IMR-90 (cell line): ENCODE measurements around the gene FDPS.

Experiments used
- BHLHE40 ChIP-seq: fragments of 150-350 bp; IDR thresholded peaks from 2 replicates; pipeline ENCODE4 v1.6.1; 2016; ENCODE audit warnings: mild to moderate bottlenecking, low read depth, low read length
- CHD1 ChIP-seq: IDR thresholded peaks from 2 replicates; pipeline ENCODE4 v1.6.1; 2012; ENCODE audit warnings: low read depth, low read length, improper control_type of control experiment
- MXI1 ChIP-seq: IDR thresholded peaks from 2 replicates; pipeline ENCODE4 v1.6.1; 2012; ENCODE audit warnings: low read depth, mild to moderate bottlenecking, low read length, moderate library complexity, borderline replicate concordance
- POLR2A ChIP-seq: IDR thresholded peaks from 2 replicates; pipeline ENCODE4 v1.6.1; 2012; ENCODE audit warnings: mild to moderate bottlenecking, low read depth, low read length
- RAD21 ChIP-seq: IDR thresholded peaks from 2 replicates; pipeline ENCODE4 v1.6.1; 2012; ENCODE audit warnings: low read length, improper control_type of control experiment
- RCOR1 ChIP-seq: IDR thresholded peaks from 2 replicates; pipeline ENCODE4 v1.6.1; 2012; ENCODE audit warnings: mild to moderate bottlenecking, low read length, improper control_type of control experiment; ENCODE audit not compliant: insufficient replicate concordance
- RFX5 ChIP-seq: IDR thresholded peaks from 2 replicates; pipeline ENCODE4 v1.8.0; 2012; ENCODE audit warnings: low read depth, mild to moderate bottlenecking, low read length, moderate library complexity
- SMC3 ChIP-seq: fragments of 150-350 bp; IDR thresholded peaks from 2 replicates; pipeline ENCODE4 v1.6.1; 2016; ENCODE audit warnings: low read depth, mild to moderate bottlenecking, antibody characterized with exemption, low read length, moderate library complexity
- TF ChIP-seq, protein P1 (sequence below): fragments of 150-350 bp; IDR thresholded peaks from 2 replicates; pipeline ENCODE4 v1.6.1; 2017; ENCODE audit warnings: mild to moderate bottlenecking, antibody characterized with exemption, low read length, low read depth
- TF ChIP-seq, protein P2 (sequence below): conservative IDR thresholded peaks from 2 replicates; pipeline ENCODE4 v1.5.1; 2012; ENCODE audit warnings: mild to moderate bottlenecking, low read depth, low read length, improper control_type of control experiment
- TF ChIP-seq, protein P3 (sequence below): fragments of 150-350 bp; IDR thresholded peaks from 2 replicates; pipeline ENCODE4 v1.6.1; 2016; ENCODE audit warnings: low read depth, mild to moderate bottlenecking, low read length, moderate library complexity, borderline replicate concordance

DNA sequence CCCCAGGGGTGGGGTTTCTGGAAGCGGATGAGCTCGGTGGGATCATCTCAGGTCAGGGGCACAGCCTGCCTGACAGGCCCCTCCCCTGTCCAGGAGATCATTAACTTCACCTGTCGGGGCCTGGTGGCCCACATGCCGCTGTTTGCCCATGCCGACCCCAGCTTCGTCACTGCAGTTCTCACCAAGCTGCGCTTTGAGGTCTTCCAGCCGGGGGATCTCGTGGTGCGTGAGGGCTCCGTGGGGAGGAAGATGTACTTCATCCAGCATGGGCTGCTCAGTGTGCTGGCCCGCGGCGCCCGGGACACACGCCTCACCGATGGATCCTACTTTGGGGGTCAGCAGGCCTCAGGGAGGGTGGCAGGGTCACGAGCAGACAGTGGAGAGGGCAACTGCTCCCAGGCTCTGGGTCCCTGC is 23.0 kb upstream of the FDPS start:
- TF ChIP-seq, protein P1, sequence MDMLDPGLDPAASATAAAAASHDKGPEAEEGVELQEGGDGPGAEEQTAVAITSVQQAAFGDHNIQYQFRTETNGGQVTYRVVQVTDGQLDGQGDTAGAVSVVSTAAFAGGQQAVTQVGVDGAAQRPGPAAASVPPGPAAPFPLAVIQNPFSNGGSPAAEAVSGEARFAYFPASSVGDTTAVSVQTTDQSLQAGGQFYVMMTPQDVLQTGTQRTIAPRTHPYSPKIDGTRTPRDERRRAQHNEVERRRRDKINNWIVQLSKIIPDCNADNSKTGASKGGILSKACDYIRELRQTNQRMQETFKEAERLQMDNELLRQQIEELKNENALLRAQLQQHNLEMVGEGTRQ: no peak
- TF ChIP-seq MXI1 (no peak), RFX5 (no peak), POLR2A (no peak), RAD21 (no peak), SMC3 (no peak), RCOR1 (no peak), BHLHE40 (no peak), CHD1 (no peak)
- TF ChIP-seq, protein P2, sequence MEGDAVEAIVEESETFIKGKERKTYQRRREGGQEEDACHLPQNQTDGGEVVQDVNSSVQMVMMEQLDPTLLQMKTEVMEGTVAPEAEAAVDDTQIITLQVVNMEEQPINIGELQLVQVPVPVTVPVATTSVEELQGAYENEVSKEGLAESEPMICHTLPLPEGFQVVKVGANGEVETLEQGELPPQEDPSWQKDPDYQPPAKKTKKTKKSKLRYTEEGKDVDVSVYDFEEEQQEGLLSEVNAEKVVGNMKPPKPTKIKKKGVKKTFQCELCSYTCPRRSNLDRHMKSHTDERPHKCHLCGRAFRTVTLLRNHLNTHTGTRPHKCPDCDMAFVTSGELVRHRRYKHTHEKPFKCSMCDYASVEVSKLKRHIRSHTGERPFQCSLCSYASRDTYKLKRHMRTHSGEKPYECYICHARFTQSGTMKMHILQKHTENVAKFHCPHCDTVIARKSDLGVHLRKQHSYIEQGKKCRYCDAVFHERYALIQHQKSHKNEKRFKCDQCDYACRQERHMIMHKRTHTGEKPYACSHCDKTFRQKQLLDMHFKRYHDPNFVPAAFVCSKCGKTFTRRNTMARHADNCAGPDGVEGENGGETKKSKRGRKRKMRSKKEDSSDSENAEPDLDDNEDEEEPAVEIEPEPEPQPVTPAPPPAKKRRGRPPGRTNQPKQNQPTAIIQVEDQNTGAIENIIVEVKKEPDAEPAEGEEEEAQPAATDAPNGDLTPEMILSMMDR: no peak
- TF ChIP-seq, protein P3, sequence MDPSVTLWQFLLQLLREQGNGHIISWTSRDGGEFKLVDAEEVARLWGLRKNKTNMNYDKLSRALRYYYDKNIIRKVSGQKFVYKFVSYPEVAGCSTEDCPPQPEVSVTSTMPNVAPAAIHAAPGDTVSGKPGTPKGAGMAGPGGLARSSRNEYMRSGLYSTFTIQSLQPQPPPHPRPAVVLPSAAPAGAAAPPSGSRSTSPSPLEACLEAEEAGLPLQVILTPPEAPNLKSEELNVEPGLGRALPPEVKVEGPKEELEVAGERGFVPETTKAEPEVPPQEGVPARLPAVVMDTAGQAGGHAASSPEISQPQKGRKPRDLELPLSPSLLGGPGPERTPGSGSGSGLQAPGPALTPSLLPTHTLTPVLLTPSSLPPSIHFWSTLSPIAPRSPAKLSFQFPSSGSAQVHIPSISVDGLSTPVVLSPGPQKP: no peak
